Measurements from ENCODE around the gene SPATA31C2.
A peak's percentile ranks its signal among the peaks of the same experiment; 100 is the strongest.

SPATA31C2 gene

DNA sequence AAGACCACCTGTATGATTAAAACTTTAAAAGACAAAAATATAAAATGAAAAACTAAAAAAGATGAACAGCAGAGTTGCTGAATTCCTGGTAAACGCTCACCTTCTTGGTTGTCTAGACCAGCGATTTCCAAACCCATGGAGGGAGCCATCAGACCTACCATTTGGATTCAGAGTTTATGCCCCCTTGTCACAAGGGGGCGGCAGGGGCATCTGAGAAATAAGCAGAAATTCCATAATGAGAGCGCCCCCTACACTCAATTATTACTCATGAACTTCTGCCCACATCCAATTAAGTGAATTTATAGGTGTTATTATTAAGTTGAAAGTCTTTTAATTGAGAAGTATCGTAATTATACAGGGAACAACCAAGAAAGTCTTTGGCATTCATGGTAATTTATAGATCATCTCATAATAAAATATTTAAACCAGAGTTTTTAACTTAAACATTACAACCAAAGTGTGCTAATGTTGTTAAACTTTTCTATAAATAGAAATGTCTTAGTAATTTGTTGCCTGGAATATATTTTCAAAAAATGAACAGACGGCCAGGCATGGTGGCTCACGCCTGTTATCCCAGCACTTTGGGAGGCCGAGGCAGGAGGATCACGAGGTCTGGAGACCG is 35.2 kb upstream of the SPATA31C2 start:
- H3K27me3 ChIP-seq (ENCODE audit: insufficient read depth, low read depth, severe bottlenecking), result no peaks in the 10 kb centered on the region
- peaks cover 2% of the 10 kb centered on the region for H3K9me3 ChIP-seq (ENCODE audit: severe bottlenecking)
- no peak overlapping the region for H3K4me3 ChIP-seq (ENCODE audit: low read depth, low read length)
- no peak overlapping the region for H3K27ac ChIP-seq
- TF ChIP-seq, protein P1, sequence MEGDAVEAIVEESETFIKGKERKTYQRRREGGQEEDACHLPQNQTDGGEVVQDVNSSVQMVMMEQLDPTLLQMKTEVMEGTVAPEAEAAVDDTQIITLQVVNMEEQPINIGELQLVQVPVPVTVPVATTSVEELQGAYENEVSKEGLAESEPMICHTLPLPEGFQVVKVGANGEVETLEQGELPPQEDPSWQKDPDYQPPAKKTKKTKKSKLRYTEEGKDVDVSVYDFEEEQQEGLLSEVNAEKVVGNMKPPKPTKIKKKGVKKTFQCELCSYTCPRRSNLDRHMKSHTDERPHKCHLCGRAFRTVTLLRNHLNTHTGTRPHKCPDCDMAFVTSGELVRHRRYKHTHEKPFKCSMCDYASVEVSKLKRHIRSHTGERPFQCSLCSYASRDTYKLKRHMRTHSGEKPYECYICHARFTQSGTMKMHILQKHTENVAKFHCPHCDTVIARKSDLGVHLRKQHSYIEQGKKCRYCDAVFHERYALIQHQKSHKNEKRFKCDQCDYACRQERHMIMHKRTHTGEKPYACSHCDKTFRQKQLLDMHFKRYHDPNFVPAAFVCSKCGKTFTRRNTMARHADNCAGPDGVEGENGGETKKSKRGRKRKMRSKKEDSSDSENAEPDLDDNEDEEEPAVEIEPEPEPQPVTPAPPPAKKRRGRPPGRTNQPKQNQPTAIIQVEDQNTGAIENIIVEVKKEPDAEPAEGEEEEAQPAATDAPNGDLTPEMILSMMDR (IDR thresholded peaks at IDR 0.05; ENCODE audit: low read depth, low read length), result peak; percentile 72
- H3K36me3 ChIP-seq, result no peaks in the 10 kb centered on the region
- peak; percentile 76 for DNase-seq

DNA sequence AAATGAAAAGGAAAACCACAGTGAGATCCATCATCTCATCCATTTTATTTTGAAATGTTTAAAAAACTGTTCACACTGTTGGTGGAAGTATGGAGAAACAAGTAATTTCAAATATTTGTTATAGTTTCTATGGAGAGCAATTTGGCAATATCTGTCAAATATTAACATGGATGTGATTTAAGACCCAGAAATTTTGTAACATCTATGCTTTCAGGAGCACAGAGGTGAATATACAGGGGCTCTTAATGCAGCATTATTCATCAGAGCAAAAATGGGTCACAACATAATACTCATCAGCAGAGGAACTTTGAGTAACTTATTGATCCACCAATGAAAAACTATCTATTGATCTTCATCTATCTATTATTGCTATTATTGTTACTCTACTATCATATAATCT is 31.4 kb upstream of the SPATA31C2 start:
- peaks cover 3% of the 10 kb centered on the region for H3K9me3 ChIP-seq (ENCODE audit: severe bottlenecking)
- H3K36me3 ChIP-seq, result no peaks in the 10 kb centered on the region
- no peak overlapping the region for H3K27ac ChIP-seq
- DNase-seq, result no peak
- no peak overlapping the region for H3K4me3 ChIP-seq (ENCODE audit: low read depth, low read length)
- TF ChIP-seq, protein P1 (IDR thresholded peaks at IDR 0.05; ENCODE audit: low read depth, low read length), result no peak
- H3K27me3 ChIP-seq (ENCODE audit: insufficient read depth, low read depth, severe bottlenecking), result no peaks in the 10 kb centered on the region

DNA sequence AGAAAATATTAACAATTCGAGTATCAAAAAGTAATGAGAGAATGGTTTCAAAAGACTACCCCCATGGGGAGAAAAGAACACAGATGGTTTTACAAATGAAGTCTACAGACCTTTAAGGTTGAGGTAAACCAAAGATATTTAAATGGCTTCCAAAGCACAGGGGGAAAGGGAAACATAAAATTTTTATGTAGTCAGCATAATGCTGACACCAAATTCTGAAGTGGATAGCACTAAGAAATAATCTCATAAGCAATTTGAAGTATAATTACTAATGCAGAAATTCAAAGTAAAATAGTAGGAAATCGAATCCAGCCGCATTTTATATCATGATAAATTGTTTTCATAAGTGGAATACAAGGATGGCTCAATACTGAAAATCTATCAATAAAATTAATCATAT is 30.3 kb upstream of the SPATA31C2 start:
- DNase-seq, result no peak
- H3K36me3 ChIP-seq, result no peaks in the 10 kb centered on the region
- H3K27me3 ChIP-seq (ENCODE audit: insufficient read depth, low read depth, severe bottlenecking), result no peaks in the 10 kb centered on the region
- no peak overlapping the region for H3K4me3 ChIP-seq (ENCODE audit: low read depth, low read length)
- H3K9me3 ChIP-seq (ENCODE audit: severe bottlenecking), result peaks cover 3% of the 10 kb centered on the region
- H3K27ac ChIP-seq, result no peak overlapping the region
- TF ChIP-seq, protein P1 (IDR thresholded peaks at IDR 0.05; ENCODE audit: low read depth, low read length), result no peak

DNA sequence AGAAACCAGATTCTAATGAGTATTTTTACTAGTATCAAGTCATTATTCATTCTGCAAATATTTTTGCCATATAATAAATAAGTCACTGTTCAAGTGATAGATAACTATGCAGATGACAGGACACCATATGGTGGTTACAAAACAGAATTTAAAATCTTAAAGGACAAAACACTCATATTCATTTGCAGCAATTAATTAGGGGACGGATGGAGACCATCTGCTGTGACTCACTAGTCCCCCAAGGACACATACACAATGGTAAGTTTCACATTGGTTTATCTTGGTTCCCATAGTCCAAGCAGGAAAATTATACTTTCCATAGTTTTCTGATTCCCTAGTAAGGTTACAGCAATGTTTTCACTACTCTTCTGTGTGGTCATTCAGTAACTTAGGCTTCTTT is 28.4 kb upstream of the SPATA31C2 start:
- TF ChIP-seq, protein P1 (IDR thresholded peaks at IDR 0.05; ENCODE audit: low read depth, low read length), result no peak
- no peak for DNase-seq
- peaks cover 8% of the 10 kb centered on the region for H3K9me3 ChIP-seq (ENCODE audit: severe bottlenecking)
- no peaks in the 10 kb centered on the region for H3K27me3 ChIP-seq (ENCODE audit: insufficient read depth, low read depth, severe bottlenecking)
- no peak overlapping the region for H3K4me3 ChIP-seq (ENCODE audit: low read depth, low read length)
- no peak overlapping the region for H3K27ac ChIP-seq
- no peaks in the 10 kb centered on the region for H3K36me3 ChIP-seq

DNA sequence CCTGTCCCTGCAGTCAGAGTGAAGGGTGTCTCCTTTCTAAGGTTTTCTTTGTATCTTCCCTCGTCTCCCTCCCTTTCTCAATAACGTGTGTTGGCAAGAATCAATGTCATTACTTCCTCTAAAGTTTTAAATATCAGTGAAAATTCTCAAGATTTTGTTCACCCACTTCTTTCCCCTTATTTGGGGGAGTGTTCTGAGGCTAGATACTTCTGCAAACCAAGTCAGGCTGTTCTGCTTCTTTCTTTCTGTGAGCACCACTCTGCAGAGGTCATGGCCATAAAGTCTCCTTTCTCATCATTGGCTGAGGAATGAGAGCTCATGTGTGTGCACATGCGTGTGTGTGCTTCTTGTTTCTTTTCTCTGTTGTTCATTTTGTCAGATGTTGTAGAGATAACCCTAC is 26.6 kb upstream of the SPATA31C2 start:
- TF ChIP-seq, protein P1 (IDR thresholded peaks at IDR 0.05; ENCODE audit: low read depth, low read length), result no peak
- no peaks in the 10 kb centered on the region for H3K27me3 ChIP-seq (ENCODE audit: insufficient read depth, low read depth, severe bottlenecking)
- no peak overlapping the region for H3K27ac ChIP-seq
- H3K4me3 ChIP-seq (ENCODE audit: low read depth, low read length), result no peak overlapping the region
- H3K36me3 ChIP-seq, result no peaks in the 10 kb centered on the region
- H3K9me3 ChIP-seq (ENCODE audit: severe bottlenecking), result peaks cover 8% of the 10 kb centered on the region
- DNase-seq, result no peak

DNA sequence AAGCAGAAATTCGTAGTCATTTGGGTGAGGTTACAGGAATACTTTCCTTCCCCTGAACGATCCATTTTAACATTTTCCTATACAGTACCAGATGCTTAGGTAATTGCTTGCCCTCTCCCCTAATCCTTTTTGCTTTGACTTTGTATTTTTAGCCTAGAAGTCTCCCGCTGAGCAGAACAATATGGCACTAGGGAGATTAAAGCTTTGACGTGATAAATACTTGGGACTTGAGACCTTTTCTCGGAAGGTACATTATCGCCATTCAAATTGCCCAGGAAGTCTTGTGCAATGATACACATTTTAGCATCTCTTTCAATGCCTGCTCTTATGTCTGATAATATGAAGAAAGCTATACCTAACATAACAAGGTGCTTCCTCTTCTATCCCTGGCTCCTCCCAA is 22.9 kb upstream of the SPATA31C2 start:
- peak; percentile 30 for DNase-seq
- Histone ChIP-seq H3K9me3 (ENCODE audit: severe bottlenecking) (peaks cover 5% of the 10 kb centered on the region), H3K4me3 (ENCODE audit: low read depth, low read length) (no peak overlapping the region), H3K27me3 (ENCODE audit: insufficient read depth, low read depth, severe bottlenecking) (no peaks in the 10 kb centered on the region), H3K27ac (peak overlapping the region; percentile 58), H3K36me3 (no peaks in the 10 kb centered on the region)
- TF ChIP-seq, protein P1 (IDR thresholded peaks at IDR 0.05; ENCODE audit: low read depth, low read length), result no peak

Data from WERI-Rb-1 (cell line).